Colonic mucosa (tissue), 4 donors: ENCODE data around the gene DUSP2. TPM values are rescaled to one million over a fixed set of nuclear protein-coding genes. Genes with fewer than 3 reads are reported as not detected.
A peak's percentile ranks its signal among the peaks of the same experiment; 100 is the strongest.
"Not testable (repeated sequence)": the region's sequence is repeated elsewhere in the genome, so short reads cannot be mapped to it uniquely, and the experiment has no call there.

Source experiments
- DNase-seq: peaks from one replicate; pipeline ENCODE4 v3.0.0-alpha.2; 2020
- H3K27ac ChIP-seq: fragments of 200-600 bp; one replicate; pipeline ENCODE4 v1.8.0; 2021
- H3K27me3 ChIP-seq: fragments of 200-600 bp; one replicate; pipeline ENCODE4 v1.8.0; 2021
- H3K36me3 ChIP-seq: fragments of 200-600 bp; one replicate; pipeline ENCODE4 v1.8.0; 2021
- H3K4me1 ChIP-seq: fragments of 200-600 bp; one replicate; pipeline ENCODE4 v1.8.0; 2021; ENCODE audit warnings: mild to moderate bottlenecking
- H3K4me3 ChIP-seq: fragments of 200-600 bp; one replicate; pipeline ENCODE4 v1.8.0; 2021
- H3K9ac ChIP-seq, 2 donors: one replicate each; pipeline ENCODE4 v1.7.0; 2013; ENCODE audit warnings: control low read depth in 2 of 2, low read depth in 2 of 2, low read length in 2 of 2
- H3K9me3 ChIP-seq: fragments of 200-600 bp; one replicate; pipeline ENCODE4 v1.8.0; 2021
- CTCF ChIP-seq: fragments of 200-600 bp; IDR thresholded peaks from one replicate; pipeline ENCODE4 v1.8.0; 2022; ENCODE audit warnings: antibody characterized with exemption, mild to moderate bottlenecking
- intact Hi-C: fragments of 100-400 bp; cut with DNase I; formaldehyde crosslinking; loops from one replicate; pipeline ENCODE4 v1.14.1; 2022
- total RNA-seq, 2 donors: library from RNA; stranded (reverse); fragmentation: NEBNext Ultra II Directional in 1 of 2; extraction: Animal tissue kit (Norgen Biotek cat#: 25700) in 1 of 2; gene quantifications; one replicate each; pipeline ENCODE4 v1.2.1, GENCODE V29; 2021
- donor health status: healthy.
- donor health status: DM: no; HTN: no; CAD: no.
- donor health status: DM: no; HTN: no; CAD: no.

Gene DUSP2
- total RNA-seq, 2 donors from 2014 or later, result 1.6 to 5.1 TPM

- no peak for TF ChIP-seq CTCF
- Histone ChIP-seq H3K27ac (no peak overlapping the region), H3K4me1 (no peaks in the 10 kb centered on the region), H3K9me3 (no peaks in the 10 kb centered on the region), H3K9ac (peak overlapping the region; percentile 40 to 55), H3K4me3 (peak overlapping the region; percentile 47), H3K36me3 (no peaks in the 10 kb centered on the region), H3K27me3 (no peaks in the 10 kb centered on the region)
- intact Hi-C loops, result no loop called here
- DNase-seq, result no peak
These were observed 1.3 kb downstream of the DUSP2 start for GRCh38 chr2:96143848-96144480.

GRCh38 chr2:96143231-96143847, 1.9 kb downstream of the DUSP2 start:
- no peaks in the 10 kb centered on the region for H3K4me1 ChIP-seq
- TF ChIP-seq CTCF, result no peak
- no peak for DNase-seq
- intact Hi-C loops, result no loop called here
- H3K27ac ChIP-seq, result no peak overlapping the region
- peak overlapping the region in 1 of 2 donors; percentile 40 for H3K9ac ChIP-seq
- peak overlapping the region; percentile 47 for H3K4me3 ChIP-seq
- H3K36me3 ChIP-seq, result no peaks in the 10 kb centered on the region
- H3K9me3 ChIP-seq, result no peaks in the 10 kb centered on the region
- H3K27me3 ChIP-seq, result no peaks in the 10 kb centered on the region

- no peak for TF ChIP-seq CTCF
These were observed 2.8 kb downstream of the DUSP2 start for GRCh38 chr2:96142217-96143113.

GRCh38 chr2:96141624-96141967, 3.6 kb downstream of the DUSP2 start:
- H3K9me3 ChIP-seq, H3K9ac ChIP-seq, H3K27me3 ChIP-seq, H3K27ac ChIP-seq, H3K4me3 ChIP-seq, H3K4me1 ChIP-seq, DNase-seq, intact Hi-C loops, H3K36me3 ChIP-seq: not testable (repeated sequence)

More at GRCh38 chr2:96142217-96143113, 2.8 kb downstream of the DUSP2 start:
- Histone ChIP-seq H3K36me3 (no peaks in the 10 kb centered on the region), H3K9ac (no peak overlapping the region), H3K9me3 (no peaks in the 10 kb centered on the region), H3K27ac (no peak overlapping the region), H3K4me1 (no peaks in the 10 kb centered on the region), H3K27me3 (no peaks in the 10 kb centered on the region), H3K4me3 (no peak overlapping the region)
- DNase-seq, result no peak
- intact Hi-C loops, result no loop called here

- DNase-seq, result no peak
- TF ChIP-seq CTCF, result no peak
- H3K9ac ChIP-seq, result peak overlapping the region in 1 of 2 donors; percentile 20
- no peak overlapping the region for H3K27ac ChIP-seq
- no peaks in the 10 kb centered on the region for H3K9me3 ChIP-seq
- no peak overlapping the region for H3K4me3 ChIP-seq
- no peaks in the 10 kb centered on the region for H3K4me1 ChIP-seq
- intact Hi-C loops, result no loop called here
- no peaks in the 10 kb centered on the region for H3K36me3 ChIP-seq
- no peaks in the 10 kb centered on the region for H3K27me3 ChIP-seq
These were observed 4.2 kb downstream of the DUSP2 start for GRCh38 chr2:96140941-96141623.
